Measurements from ENCODE around the gene ST6GALNAC3. TPM values are rescaled to one million over a fixed set of nuclear protein-coding genes. Genes with fewer than 3 reads are reported as not detected.

Gene ST6GALNAC3
- polyA plus RNA-seq, 2 of the 4 experiments (the other 2 are of a cell fraction), result 1.1 to 1.2 TPM

DNA sequence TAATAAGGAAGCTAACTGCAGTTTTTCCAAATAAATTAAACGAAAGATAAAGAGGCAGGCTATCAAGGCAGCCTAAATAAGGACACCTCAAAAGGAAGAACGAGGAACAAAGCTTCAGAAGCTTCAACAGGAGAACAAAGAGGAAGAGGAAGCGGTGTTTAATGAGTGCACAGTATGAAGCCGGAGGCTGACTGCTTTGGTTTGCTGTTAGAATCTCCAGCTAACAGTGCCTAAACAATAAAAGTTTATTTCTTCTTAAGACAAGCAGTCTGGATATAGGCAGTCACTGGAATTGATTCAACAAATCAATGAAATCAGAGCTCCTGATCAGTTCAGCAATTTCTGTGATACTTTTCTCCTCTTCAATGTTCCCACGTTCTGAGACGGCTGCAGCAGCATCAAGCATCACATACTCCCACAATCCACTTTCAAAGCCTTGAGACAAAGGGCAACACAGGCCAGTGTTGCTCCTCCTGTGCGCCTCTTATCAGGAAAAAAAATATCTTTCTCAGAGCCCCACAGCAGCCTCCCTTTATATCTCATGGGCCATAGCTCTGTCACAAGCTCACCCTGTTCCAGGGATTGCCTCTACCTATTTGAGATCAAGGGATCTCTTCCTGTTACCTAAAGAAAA, 427.2 kb downstream of the ST6GALNAC3 start:
- Histone ChIP-seq H3K27ac (no peak overlapping the region), H3K9me3 (no peaks in the 10 kb centered on the region), H3K4me1 (no peaks in the 10 kb centered on the region), H3K4me3 (no peak overlapping the region), H3K4me2 (no peak overlapping the region)
- FAIRE-seq (no peak), DNase-seq (ENCODE audit: low read depth in 1 of 2, low spot score in 1 of 2) (no peak), ATAC-seq (no peak)
- ChIA-PET CTCF (no interaction called here), POLR2A (no interaction called here)
- TF ChIP-seq EP300 (IDR thresholded peaks at IDR 0.05) (no peak), BHLHE40 (IDR thresholded peaks at IDR 0.05; ENCODE audit: low read depth, low read length) (no peak), KDM5A (IDR thresholded peaks at IDR 0.05) (no peak), FOXS1 (CRISPR knock-in tag; IDR thresholded peaks at IDR 0.05) (no peak), GATA3 (IDR thresholded peaks at IDR 0.05; ENCODE audit: borderline replicate concordance) (no peak), CHD4 (IDR thresholded peaks at IDR 0.05; ENCODE audit: borderline replicate concordance) (no peak), RNF2 (IDR thresholded peaks at IDR 0.05; ENCODE audit: borderline replicate concordance, low read depth) (no peak), CBX2 (IDR thresholded peaks at IDR 0.05; ENCODE audit: borderline replicate concordance, low read depth) (no peak), RARB (CRISPR knock-in tag; IDR thresholded peaks at IDR 0.05) (no peak), TP53 (CRISPR knock-in tag; IDR thresholded peaks at IDR 0.05) (no peak), EHMT2 (IDR thresholded peaks at IDR 0.05; ENCODE audit: low read depth) (no peak), CHD2 (IDR thresholded peaks at IDR 0.05; ENCODE audit: low read length, partially characterized antibody) (no peak), SMC3 (IDR thresholded peaks at IDR 0.05) (no peak)
- TF ChIP-seq, protein P1, sequence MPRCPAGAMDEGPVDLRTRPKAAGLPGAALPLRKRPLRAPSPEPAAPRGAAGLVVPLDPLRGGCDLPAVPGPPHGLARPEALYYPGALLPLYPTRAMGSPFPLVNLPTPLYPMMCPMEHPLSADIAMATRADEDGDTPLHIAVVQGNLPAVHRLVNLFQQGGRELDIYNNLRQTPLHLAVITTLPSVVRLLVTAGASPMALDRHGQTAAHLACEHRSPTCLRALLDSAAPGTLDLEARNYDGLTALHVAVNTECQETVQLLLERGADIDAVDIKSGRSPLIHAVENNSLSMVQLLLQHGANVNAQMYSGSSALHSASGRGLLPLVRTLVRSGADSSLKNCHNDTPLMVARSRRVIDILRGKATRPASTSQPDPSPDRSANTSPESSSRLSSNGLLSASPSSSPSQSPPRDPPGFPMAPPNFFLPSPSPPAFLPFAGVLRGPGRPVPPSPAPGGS (IDR thresholded peaks at IDR 0.05), result no peak
- TF ChIP-seq, protein P2, sequence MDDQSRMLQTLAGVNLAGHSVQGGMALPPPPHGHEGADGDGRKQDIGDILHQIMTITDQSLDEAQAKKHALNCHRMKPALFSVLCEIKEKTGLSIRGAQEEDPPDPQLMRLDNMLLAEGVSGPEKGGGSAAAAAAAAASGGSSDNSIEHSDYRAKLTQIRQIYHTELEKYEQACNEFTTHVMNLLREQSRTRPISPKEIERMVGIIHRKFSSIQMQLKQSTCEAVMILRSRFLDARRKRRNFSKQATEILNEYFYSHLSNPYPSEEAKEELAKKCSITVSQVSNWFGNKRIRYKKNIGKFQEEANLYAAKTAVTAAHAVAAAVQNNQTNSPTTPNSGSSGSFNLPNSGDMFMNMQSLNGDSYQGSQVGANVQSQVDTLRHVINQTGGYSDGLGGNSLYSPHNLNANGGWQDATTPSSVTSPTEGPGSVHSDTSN (IDR thresholded peaks at IDR 0.05), result no peak
- TF ChIP-seq, protein P3, sequence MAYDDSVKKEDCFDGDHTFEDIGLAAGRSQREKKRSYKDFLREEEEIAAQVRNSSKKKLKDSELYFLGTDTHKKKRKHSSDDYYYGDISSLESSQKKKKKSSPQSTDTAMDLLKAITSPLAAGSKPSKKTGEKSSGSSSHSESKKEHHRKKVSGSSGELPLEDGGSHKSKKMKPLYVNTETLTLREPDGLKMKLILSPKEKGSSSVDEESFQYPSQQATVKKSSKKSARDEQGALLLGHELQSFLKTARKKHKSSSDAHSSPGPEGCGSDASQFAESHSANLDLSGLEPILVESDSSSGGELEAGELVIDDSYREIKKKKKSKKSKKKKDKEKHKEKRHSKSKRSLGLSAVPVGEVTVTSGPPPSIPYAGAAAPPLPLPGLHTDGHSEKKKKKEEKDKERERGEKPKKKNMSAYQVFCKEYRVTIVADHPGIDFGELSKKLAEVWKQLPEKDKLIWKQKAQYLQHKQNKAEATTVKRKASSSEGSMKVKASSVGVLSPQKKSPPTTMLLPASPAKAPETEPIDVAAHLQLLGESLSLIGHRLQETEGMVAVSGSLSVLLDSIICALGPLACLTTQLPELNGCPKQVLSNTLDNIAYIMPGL (CRISPR knock-in tag; IDR thresholded peaks at IDR 0.05; ENCODE audit: borderline replicate concordance), result no peak
- TF ChIP-seq, protein P4, sequence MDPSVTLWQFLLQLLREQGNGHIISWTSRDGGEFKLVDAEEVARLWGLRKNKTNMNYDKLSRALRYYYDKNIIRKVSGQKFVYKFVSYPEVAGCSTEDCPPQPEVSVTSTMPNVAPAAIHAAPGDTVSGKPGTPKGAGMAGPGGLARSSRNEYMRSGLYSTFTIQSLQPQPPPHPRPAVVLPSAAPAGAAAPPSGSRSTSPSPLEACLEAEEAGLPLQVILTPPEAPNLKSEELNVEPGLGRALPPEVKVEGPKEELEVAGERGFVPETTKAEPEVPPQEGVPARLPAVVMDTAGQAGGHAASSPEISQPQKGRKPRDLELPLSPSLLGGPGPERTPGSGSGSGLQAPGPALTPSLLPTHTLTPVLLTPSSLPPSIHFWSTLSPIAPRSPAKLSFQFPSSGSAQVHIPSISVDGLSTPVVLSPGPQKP (IDR thresholded peaks at IDR 0.05; ENCODE audit: low read depth, low read length), result no peak
- WGBS (ENCODE audit: missing lambda C conversion rate), result 29% methylated on average over 7 of the region's 7 CpGs

- CTCF ChIA-PET, result no interaction called here
- no peak for FAIRE-seq
- no peak for TF ChIP-seq FOXS1 (CRISPR knock-in tag; IDR thresholded peaks at IDR 0.05)
- TF ChIP-seq HEYL (CRISPR knock-in tag; IDR thresholded peaks at IDR 0.05), result no peak
- no peak for TF ChIP-seq MYC (IDR thresholded peaks at IDR 0.05; ENCODE audit: borderline replicate concordance, low read length)
- TF ChIP-seq HOXA7 (CRISPR knock-in tag; IDR thresholded peaks at IDR 0.05), result no peak
- no peak for TF ChIP-seq GATA3 (IDR thresholded peaks at IDR 0.05; ENCODE audit: borderline replicate concordance)
- no peak for TF ChIP-seq ZNF302 (CRISPR knock-in tag; IDR thresholded peaks at IDR 0.05)
- no peak for TF ChIP-seq FOSL2 (IDR thresholded peaks at IDR 0.05)
- TF ChIP-seq FOSL2 (CRISPR knock-in tag; IDR thresholded peaks at IDR 0.05), result no peak
- TF ChIP-seq NPAS2 (CRISPR knock-in tag; IDR thresholded peaks at IDR 0.05; ENCODE audit: borderline replicate concordance), result no peak
- TF ChIP-seq, protein P5, sequence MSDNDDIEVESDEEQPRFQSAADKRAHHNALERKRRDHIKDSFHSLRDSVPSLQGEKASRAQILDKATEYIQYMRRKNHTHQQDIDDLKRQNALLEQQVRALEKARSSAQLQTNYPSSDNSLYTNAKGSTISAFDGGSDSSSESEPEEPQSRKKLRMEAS (IDR thresholded peaks at IDR 0.05), result no peak
- TF ChIP-seq E2F6 (IDR thresholded peaks at IDR 0.05; ENCODE audit: borderline replicate concordance, low read depth), result no peak
- TF ChIP-seq, protein P1 (IDR thresholded peaks at IDR 0.05), result no peak
- TF ChIP-seq TP53 (CRISPR knock-in tag; IDR thresholded peaks at IDR 0.05), result no peak
- TF ChIP-seq, protein P6, sequence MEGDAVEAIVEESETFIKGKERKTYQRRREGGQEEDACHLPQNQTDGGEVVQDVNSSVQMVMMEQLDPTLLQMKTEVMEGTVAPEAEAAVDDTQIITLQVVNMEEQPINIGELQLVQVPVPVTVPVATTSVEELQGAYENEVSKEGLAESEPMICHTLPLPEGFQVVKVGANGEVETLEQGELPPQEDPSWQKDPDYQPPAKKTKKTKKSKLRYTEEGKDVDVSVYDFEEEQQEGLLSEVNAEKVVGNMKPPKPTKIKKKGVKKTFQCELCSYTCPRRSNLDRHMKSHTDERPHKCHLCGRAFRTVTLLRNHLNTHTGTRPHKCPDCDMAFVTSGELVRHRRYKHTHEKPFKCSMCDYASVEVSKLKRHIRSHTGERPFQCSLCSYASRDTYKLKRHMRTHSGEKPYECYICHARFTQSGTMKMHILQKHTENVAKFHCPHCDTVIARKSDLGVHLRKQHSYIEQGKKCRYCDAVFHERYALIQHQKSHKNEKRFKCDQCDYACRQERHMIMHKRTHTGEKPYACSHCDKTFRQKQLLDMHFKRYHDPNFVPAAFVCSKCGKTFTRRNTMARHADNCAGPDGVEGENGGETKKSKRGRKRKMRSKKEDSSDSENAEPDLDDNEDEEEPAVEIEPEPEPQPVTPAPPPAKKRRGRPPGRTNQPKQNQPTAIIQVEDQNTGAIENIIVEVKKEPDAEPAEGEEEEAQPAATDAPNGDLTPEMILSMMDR (IDR thresholded peaks at IDR 0.05), result no peak
- H3K27ac ChIP-seq, result no peak overlapping the region
- no peak for ATAC-seq
- 39% methylated on average over 3 of the region's 3 CpGs for WGBS (ENCODE audit: missing lambda C conversion rate)
- H3K9me3 ChIP-seq, result no peaks in the 10 kb centered on the region
- POLR2A ChIA-PET, result no interaction called here
- no peaks in the 10 kb centered on the region for H3K4me1 ChIP-seq
- H3K4me2 ChIP-seq, result no peak overlapping the region
- DNase-seq (ENCODE audit: low read depth in 1 of 2, low spot score in 1 of 2), result no peak
- no peak overlapping the region for H3K4me3 ChIP-seq
Observed at GRCh38 chr1:76503100-76503499, 428.6 kb downstream of the ST6GALNAC3 start.

All from A549 (cell line).